ENCODE data around the gene S1PR1. TPM values are rescaled to one million over a fixed set of nuclear protein-coding genes. Genes with fewer than 3 reads are reported as not detected.

Gene S1PR1
- total RNA-seq, 2 donors from 2014 or later = 42.5 to 108 TPM

DNA sequence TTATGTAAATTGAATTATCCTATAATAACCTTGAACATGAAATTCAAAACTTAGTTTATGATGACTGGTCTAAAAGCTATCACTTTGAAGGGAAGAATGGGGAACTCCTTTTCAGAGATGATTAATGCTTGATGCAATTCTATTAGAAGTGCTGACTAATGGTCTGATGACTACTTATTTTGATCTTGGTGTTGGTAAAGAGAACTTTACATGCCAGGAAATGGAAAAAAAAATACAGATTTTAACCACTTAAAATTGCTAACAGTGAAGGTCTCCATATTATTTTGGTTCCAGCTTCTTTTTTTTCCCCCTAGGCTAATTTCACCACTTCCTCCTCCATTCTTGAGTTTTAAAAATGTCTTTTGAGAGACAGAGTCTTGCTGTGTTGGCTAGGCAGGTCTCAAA lies 22.9 kb downstream of the S1PR1 start:
- TF ChIP-seq, protein P1, sequence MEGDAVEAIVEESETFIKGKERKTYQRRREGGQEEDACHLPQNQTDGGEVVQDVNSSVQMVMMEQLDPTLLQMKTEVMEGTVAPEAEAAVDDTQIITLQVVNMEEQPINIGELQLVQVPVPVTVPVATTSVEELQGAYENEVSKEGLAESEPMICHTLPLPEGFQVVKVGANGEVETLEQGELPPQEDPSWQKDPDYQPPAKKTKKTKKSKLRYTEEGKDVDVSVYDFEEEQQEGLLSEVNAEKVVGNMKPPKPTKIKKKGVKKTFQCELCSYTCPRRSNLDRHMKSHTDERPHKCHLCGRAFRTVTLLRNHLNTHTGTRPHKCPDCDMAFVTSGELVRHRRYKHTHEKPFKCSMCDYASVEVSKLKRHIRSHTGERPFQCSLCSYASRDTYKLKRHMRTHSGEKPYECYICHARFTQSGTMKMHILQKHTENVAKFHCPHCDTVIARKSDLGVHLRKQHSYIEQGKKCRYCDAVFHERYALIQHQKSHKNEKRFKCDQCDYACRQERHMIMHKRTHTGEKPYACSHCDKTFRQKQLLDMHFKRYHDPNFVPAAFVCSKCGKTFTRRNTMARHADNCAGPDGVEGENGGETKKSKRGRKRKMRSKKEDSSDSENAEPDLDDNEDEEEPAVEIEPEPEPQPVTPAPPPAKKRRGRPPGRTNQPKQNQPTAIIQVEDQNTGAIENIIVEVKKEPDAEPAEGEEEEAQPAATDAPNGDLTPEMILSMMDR (IDR thresholded peaks at IDR 0.05) = no peak
- Histone ChIP-seq H3K4me3 (no peak overlapping the region), H3K27me3 (replicated peaks; ENCODE audit: insufficient read depth) (no peaks in the 10 kb centered on the region), H3K9me3 (no peaks in the 10 kb centered on the region), H3K4me1 (ENCODE audit: control insufficient read depth in 1 of 2, low read depth in 2 of 2) (peaks cover 13 to 21% of the 10 kb centered on the region in 2 donors), H3K36me3 (no peaks in the 10 kb centered on the region), H3K27ac (peak overlapping the region in 1 of 2 donors; percentile 11)
- DNase-seq (ENCODE audit: low spot score) (no peak), ATAC-seq (ENCODE audit: insufficient number of reproducible peaks, low FRiP score, low read depth) (no peak)

DNA sequence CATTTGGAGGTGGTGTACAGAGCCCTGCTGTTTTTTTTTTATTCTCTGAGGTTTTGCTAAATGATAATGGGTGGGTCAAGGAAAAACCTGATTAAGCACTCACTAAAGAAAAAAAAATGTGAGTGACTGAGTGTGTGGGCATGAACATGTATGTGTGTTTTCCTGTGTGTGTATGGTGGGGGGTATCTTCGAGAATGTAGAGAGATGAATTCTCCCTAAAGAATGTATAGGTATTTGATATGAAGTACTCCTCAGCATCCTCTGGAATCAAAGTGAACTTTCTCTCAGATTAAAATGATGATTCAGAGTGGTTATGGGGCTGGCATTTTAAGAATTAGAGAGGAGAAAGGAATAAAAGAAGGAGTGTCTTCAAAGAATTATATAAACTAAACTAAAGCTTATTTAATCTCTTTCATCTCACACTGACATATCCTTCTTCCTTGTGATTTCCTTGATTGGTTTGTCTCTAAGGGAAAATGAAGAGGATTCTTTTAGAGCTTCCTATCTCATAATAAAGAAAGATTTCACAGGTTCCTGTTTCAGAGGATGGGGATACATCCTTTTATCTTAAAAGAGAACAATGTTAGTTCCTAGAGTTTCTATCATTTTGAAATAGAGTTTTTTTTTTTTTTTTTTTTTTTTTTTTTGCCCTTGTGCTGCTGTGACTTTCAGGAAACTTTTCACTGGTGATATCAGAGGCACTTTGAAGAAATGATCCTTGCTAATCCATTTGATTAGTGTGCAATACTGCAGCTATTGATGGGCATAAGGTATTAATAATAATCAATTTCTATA lies 23.9 kb downstream of the S1PR1 start:
- TF ChIP-seq, protein P1 (IDR thresholded peaks at IDR 0.05) = no peak
- Histone ChIP-seq H3K4me3 (no peak overlapping the region), H3K36me3 (no peaks in the 10 kb centered on the region), H3K9me3 (no peaks in the 10 kb centered on the region), H3K27me3 (replicated peaks; ENCODE audit: insufficient read depth) (no peaks in the 10 kb centered on the region), H3K4me1 (ENCODE audit: control insufficient read depth in 1 of 2, low read depth in 2 of 2) (peaks cover 13 to 21% of the 10 kb centered on the region in 2 donors), H3K27ac (no peak overlapping the region)
- DNase-seq (ENCODE audit: low spot score) (no peak), ATAC-seq (ENCODE audit: insufficient number of reproducible peaks, low FRiP score, low read depth) (no peak)

DNA sequence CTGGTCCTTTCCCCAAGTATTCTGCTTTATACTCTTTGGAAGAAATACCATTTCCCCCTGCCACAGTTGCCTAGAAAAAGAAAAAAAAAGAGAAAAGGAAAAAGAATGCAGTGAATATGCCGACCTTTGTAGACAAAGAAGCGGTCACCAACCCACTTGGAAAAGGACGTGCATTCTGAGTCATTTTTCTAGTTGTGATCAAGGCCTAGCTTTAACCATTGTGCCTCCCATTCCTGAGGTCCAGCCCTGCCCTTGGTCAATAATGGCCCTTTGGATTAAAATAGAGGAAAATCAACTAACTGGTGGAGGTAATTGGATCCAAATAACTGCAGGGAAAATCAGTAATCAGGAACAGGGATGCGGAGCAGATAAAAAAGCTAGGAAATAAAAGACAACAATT lies 24.8 kb downstream of the S1PR1 start:
- no peak for DNase-seq (ENCODE audit: low spot score)
- no peak for ATAC-seq (ENCODE audit: insufficient number of reproducible peaks, low FRiP score, low read depth)
- no peak overlapping the region for H3K27ac ChIP-seq
- H3K4me3 ChIP-seq = no peak overlapping the region
- TF ChIP-seq, protein P1 (IDR thresholded peaks at IDR 0.05) = no peak
- no peaks in the 10 kb centered on the region for H3K36me3 ChIP-seq
- H3K4me1 ChIP-seq (ENCODE audit: control insufficient read depth in 1 of 2, low read depth in 2 of 2) = peaks cover 13 to 21% of the 10 kb centered on the region in 2 donors
- H3K27me3 ChIP-seq (replicated peaks; ENCODE audit: insufficient read depth) = no peaks in the 10 kb centered on the region
- H3K9me3 ChIP-seq = no peaks in the 10 kb centered on the region

DNA sequence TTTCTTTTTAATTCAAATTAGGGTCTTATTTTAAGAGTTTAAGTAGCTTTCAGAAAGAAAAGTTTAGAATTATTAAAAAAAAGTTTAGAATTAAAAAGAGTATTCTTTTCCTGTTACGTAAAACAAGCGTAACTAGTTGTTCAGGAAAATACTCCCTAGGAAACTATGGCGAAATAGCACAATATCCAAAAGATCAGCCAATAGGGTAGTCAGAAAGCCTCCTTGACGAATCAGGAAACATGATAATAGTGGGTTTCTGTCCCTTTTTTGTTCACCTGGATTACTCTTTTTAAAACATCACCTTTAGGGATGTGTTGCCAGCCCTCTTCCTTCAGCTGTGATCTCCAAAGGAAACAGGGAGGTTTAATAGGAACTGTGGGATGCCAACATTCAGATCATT lies 25.2 kb downstream of the S1PR1 start:
- H3K36me3 ChIP-seq = no peaks in the 10 kb centered on the region
- H3K4me1 ChIP-seq (ENCODE audit: control insufficient read depth in 1 of 2, low read depth in 2 of 2) = peaks cover 13 to 21% of the 10 kb centered on the region in 2 donors
- TF ChIP-seq, protein P1 (IDR thresholded peaks at IDR 0.05) = no peak
- H3K27ac ChIP-seq = no peak overlapping the region
- no peak for ATAC-seq (ENCODE audit: insufficient number of reproducible peaks, low FRiP score, low read depth)
- no peak for DNase-seq (ENCODE audit: low spot score)
- no peaks in the 10 kb centered on the region for H3K27me3 ChIP-seq (replicated peaks; ENCODE audit: insufficient read depth)
- H3K4me3 ChIP-seq = no peak overlapping the region
- H3K9me3 ChIP-seq = no peaks in the 10 kb centered on the region

DNA sequence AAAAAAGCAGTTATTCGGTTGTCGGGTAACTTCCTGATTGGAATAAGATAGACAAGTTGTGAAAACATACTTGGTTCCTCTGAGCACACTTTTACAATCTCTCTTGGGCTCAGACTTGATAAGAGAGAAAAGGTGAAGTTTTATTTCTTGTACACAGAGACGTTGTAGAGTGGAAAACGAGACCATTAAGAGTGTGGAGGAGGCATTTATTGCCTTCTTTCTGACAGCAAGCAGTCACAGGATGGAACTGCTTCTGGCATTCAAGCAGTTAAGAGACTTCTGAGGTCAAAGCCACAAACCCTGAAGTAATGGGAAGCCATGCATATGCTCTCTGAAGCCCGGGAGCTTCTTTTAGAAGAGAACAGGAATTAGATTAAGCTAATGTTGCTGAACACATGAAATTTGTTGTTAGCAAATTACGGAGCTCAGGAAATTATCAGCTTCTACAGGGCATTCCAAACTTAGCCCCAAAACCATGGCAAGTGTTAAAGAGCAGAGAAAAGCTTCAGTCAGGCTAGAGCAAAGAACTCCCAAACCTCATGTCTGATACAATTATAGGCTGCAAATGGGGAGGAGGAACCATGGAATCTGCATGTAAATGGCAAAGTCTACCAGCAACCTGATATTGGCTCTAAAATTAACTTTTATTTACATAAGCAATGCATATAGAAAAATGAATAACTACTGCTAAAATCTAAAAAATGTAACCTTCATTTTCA lies 26.0 kb downstream of the S1PR1 start:
- Histone ChIP-seq H3K36me3 (no peaks in the 10 kb centered on the region), H3K27ac (no peak overlapping the region), H3K4me3 (no peak overlapping the region), H3K4me1 (ENCODE audit: control insufficient read depth in 1 of 2, low read depth in 2 of 2) (peaks cover 13 to 21% of the 10 kb centered on the region in 2 donors), H3K27me3 (replicated peaks; ENCODE audit: insufficient read depth) (no peaks in the 10 kb centered on the region), H3K9me3 (no peaks in the 10 kb centered on the region)
- DNase-seq (ENCODE audit: low spot score) (no peak), ATAC-seq (ENCODE audit: insufficient number of reproducible peaks, low FRiP score, low read depth) (no peak)
- TF ChIP-seq, protein P1 (IDR thresholded peaks at IDR 0.05) = no peak

All from thoracic aorta (tissue), 2 donors.